Effector CD8-positive, alpha-beta T cell (primary cell): ENCODE results near the gene KRTAP4-2.
"Not testable (repeated sequence)": the region's sequence is repeated elsewhere in the genome, so short reads cannot be mapped to it uniquely, and the experiment has no call there.

Experiments used
- DNase-seq: peaks from one replicate; lab custom pipeline; 2025; lab: John Stamatoyannopoulos, UW

KRTAP4-2 gene

DNA sequence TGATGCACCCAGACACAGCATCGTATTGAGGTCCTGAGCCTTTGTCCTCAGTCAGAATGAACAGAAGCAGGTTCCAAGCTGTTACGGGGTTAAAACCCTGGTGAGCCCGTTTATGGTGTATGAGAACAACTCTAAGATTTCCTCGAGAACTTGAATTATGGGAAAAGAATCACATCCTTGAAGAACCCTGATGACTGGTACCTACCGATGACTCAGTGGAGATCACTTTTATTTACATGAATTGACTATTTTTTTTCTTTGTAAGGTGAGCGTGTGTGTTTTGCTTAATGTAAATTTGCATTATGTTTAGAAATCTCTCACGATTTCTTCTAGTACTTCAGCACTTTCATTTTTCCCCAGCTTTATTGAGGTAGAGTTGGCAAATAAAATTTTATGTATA, 14.2 kb downstream of the KRTAP4-2 start:
- no peak for DNase-seq

DNA sequence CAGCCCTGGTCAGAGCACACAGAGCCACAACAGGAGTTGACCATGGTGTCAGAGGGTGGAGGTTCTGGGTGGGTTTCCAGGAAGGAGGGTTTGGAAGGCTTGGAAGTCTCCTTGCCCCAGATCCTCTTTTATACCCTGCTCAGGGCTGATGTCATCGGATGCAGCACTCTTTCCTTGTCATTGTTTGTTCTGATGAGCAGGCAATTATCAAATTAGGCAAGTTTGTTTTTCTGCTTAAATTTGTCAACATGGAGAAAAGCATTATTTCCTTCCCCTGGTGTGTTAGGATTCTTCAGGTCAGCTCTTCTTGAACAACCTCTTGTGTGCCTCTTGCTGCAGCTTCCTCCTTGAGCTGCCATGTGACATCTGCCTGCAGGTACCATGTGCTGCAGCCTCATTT, 17.4 kb downstream of the KRTAP4-2 start, which contains the start of gene KRTAP4-4:
TSS of gene KRTAP4-4 (minus strand) at position 101 of the 400 bp plus-strand sequence. CDS start at position 44, 57 bp downstream.
- DNase-seq, result no peak

DNA sequence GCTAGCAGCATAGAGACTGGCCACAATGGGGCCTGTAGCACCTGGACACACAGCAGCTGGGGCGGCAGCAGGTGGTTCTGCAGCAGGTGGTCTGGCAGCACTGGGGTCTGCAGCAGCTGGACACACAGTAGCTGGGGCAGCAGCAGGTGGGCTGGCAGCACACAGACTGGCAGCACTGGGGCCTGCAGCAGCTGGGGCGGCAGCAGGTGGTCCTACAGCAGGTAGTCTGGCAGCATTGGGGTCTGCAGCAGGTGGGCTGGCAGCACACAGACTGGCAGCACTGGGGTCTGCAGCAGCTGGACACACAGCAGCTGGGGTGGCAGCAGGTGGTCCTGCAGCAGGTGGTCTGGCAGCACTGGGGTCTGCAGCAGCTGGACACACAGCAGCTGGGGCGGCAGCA, 17.8 kb downstream of the KRTAP4-2 start:
- DNase-seq, result not testable (repeated sequence)

DNA sequence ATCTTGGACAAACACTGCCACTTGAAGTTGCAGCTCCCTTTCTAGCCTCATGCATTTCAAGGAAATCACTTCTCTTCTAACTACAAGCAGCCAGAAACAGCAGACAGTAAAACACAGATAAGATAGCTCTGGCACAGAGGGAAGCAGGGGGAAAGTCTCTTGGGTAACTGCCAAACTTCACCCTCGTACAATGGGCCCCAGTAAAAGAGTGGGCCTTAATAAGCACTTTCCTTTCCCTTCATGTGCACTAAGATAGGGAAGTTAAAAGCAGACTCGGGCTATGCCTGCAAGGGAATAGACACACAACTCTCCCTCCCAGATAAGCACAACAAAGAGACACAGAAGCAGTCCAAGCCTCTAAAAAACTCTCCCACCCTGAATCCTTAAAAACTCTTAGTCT, 24.2 kb downstream of the KRTAP4-2 start:
- DNase-seq, result no peak

DNA sequence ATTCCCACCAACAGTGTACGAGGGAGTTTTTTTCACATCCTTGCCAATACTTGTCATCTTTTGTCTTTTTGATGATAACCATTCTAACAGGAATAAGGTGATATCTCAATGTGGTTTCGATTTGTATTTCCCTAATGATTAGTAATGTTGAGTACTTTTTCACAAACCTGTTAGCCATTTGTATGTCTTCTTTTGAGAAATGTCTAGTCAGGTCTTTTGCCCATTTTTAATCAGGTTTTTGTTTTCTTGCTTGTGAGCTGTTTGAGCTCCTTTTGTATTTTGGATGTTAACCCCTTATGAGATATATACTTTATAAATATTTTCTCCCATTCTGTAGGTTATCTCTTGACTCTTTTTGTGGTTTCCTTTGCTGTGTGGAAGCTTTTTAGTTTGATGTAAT, 26.5 kb downstream of the KRTAP4-2 start:
- no peak for DNase-seq

DNA sequence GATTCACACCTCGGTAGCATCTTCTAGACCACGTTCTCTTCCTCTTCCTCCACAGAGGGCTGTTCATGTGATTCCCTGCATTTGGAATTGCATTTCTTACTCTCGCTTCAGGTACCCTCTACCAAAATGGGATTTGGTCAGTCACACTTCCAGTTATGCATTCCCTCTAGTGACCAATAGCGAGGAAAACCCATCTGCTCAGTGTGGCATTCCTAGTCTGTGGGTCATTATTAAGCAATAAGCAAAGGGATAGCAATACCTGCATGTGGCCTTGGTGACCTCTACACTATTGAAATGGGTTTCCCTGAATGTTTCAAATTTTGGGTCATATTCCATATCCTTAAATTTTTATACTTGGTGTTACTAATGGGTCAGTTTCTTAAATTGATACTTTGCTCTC, 28.0 kb downstream of the KRTAP4-2 start:
- DNase-seq, result no peak

DNA sequence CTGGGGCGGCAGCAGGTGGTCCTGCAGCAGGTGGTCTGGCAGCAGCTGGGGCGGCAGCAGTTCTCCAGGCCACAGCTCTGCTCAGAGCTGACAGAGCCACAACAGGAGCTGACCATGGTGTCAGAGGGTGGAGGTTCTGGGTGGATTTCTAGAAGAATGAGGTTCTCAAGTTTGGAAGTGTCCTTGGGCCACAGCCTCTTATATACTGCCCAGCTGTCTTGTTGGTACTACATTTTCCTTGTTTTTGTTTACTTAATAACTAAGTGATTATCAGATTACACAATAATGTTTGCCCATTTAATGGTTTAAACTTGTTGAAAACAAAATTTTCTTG, 28.4 kb downstream of the KRTAP4-2 start, which contains the start of gene KRTAP4-5:
TSS of gene KRTAP4-5 (minus strand) at position 174 of the 334 bp plus-strand sequence. CDS start at position 116, 58 bp downstream.
- DNase-seq, result no peak

DNA sequence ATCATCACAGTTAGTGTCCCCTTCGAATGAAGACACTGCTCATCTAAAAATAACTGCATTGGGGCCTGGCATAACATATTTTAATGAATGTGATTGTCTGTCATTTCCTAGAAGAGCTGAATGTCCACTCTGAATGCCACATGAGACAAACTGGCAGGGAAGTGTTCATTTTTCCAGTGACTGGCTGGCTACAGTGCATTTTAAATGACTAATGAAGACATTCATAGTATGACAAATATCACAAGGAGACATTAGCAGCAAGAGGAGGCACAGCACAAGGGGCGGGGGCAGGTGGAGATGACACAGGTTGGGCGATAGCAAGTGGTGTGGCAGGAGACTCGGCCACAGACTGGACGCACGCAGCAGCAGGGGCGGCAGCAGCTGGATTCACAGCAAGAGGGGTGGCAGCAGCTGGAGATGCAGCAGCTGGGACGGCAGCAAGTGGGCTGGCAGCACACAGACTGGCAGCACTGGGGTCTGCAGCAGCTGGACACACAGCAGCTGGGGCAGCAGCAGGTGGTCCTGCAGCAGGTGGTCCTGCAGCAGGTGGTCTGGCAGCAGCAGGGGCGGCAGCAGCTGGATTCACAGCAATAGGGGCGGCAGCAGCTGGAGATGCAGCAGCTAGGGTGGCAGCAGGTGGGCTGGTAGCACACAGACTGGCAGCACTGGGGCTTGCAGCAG, 28.9 kb downstream of the KRTAP4-2 start:
- not testable (repeated sequence) for DNase-seq

DNA sequence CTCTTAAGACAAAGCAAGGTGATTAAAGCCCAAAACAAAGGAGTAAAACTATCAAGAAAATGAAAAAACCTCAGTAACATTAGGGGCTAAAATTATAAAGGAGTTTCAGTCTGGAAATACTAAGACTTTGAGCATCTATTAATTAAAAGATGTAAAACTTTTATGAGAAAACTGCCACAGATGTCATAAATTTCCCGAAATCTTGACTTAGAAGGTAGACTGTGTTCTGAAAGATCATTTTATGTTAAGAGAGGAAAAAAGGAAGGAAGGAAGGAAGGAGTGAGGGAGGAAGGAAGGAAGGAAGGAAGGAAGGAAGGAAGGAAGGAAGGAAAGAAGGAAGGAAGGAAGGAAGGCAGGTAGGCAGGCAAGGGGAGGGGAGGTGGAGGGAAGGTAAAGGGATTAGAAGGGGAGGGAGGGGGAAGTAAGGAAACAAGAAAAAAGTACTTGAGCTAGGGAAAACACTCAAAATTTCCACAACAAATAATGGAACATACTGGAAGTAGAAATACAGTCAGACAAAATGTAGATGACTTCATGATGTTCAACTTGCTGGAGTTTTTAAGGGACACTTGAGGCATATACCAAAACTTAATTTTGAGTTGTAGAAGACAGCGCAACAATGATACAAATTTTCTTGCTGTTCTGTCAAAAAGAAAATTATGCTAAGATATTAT, 30.4 kb downstream of the KRTAP4-2 start:
- no peak for DNase-seq

DNA sequence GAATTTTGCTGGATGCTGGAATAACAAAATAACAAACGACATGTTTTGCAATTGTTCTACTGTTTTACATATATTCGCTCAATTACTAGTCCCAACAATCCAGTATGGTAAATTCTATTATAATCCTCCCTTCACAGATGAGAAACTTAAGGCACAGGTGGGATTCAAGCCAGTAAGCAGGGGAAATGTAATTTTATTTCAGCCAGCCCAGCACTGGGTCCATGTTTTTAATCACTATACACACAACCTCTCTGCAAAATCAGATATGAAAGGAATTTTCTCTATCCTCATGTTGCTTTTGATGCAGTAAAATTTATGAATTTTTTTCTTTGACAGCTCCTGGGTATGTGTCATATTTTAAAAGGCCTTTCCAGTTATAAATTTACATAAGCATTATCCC, 32.8 kb downstream of the KRTAP4-2 start:
- no peak for DNase-seq

DNA sequence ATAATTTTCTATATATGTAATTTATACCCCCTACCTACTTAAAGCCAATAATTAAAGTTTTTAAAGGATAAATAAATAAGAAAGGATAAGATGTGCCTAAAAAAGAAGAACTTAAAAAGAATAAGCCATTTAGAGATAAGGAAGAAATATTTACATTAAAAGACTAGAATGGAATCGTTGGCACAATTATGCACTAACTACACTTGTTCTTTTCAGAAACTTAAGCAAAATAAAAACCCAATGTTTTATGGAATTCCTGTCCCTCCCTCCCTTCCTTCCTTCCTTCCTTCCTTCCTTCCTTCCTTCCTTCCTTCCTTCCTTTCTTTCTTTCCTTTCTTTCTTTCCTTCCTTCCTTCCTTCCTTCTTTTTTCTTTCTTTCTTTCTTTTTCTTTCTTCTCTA, 33.2 kb downstream of the KRTAP4-2 start:
- DNase-seq, result no peak

DNA sequence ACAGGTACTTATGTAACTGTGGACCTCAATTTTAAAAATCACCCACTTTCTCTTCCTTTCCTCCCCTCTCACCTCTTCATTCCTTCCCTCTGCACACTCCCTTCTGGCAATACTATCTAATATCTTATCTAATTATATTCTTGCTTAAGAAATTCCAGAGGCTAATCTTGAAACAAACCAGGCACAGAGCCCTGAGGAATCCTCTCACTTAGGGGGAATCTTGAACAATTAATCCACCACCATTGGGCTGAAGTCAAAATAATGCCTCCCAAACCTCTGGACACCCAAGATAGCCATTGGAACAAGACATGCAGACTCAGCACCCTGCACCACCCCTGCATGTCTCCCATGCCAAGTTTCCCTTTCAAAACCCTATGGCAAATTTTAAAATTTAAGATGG, 36.7 kb downstream of the KRTAP4-2 start:
- no peak for DNase-seq

DNA sequence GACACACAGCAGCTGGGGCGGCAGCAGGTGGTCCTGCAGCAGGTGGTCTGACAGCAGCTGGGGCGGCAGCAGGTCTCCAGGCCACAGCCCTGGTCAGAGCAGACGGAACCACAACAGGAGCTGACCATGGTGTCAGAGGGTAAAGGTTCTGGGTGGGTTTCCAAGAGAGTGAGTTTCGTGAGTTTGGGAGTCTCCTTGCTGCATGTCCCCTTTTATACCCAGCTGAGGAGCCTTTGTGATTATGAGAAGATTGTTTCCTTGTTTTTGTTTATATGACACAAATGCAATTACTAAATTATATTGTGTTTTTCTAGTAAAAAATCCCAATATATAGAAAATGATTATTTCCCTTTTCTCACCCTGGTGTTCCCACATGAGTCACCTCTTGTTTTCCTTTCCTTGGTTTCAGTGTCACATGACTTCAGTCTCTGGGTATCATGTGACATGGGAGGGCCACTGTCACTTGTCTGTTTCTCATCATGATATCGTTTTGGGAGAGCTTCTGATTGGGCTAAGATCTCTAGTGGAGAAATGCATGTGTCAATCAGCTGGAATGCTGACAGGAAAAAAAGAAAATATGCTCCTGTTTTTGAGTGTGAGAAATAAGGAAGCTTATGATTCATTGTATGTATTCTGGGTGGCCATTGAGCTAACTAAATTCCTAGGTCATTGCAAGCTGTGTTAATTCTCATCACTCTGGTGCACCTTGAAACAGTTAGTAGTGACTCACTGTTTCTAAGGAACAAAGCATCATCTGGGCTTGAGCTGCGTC, 37.5 kb downstream of the KRTAP4-2 start, which contains the start of gene KRTAP4-6:
TSS of gene KRTAP4-6 (minus strand) at position 185 of the 772 bp plus-strand sequence. CDS start at position 128, 57 bp downstream.
- DNase-seq, result no peak

DNA sequence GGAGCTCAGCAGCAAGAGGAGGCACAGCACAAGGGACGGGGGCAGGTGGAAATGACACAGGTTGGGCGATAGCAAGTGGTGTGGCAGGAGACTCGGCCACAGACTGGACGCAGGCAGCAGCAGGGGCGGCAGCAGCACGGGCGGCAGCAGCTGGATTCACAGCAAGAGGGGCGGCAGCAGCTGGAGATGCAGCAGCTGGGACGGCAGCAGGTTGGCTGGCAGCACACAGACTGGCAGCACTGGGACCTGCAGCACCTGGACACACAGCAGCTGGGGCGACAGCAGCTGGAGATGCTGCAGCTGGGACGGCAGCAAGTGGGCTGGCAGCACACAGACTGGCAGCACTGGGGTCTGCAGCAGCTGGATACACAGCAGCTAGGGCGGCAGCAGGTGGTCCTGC, 38.2 kb downstream of the KRTAP4-2 start:
- not testable (repeated sequence) for DNase-seq

DNA sequence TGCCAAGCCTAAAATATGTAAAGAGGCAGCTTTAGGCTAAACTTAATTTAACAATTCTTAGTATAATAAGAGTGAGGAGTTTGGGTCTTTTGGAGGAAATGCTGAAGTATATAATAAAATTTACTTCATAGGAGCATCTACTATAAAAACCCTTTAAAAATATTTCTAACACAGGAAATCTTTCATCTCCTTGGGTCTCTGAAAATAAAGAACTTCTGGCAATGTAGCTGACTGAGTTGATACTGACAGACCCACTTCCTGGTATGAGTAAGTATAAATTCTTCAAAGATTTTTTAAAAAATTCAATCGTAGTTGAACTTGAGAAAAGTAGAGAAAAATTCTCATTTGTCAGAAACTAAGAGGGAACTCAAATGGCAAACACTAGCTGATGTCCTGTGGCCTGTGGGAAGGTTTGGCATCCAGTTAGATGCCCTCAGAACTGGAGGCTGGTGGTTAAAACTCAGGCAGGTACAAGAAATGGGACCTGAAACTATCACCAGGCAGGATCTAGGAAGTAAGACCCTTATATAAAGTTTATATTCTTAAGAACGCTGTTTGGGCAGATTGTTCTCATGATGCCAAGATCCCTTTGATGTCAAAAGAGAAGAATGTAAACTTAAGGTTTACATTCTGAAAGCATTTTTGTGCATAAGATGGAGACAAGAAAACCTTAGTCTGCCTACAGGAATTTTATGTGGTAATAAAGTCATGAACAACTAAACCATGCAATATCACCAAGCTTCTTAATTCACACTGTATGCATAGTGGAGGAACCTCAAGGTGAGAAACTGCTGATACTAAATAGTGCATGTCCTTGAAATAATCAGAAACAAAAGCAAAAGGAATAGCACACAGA, 43.9 kb downstream of the KRTAP4-2 start:
- DNase-seq, result no peak

DNA sequence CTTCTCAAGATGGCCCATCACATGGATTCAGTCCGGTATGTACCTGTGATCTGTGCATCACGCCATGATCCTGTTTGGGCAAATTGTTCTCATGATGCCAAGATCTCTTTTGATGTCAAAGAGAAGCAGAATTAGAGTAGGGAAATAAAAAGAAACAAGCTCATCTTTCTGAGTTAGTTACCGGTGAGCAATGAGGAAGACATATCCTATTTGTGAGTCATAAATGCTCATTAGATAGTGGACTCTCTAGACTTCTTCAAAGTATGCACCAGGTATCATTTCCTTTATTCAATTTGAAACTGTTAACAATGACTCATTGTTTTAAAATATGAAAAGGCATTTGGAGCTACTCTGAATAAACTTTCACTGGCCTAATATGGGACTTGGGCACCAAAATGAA, 46.0 kb downstream of the KRTAP4-2 start:
- DNase-seq, result no peak
